ENCODE measurements around the gene NAPEPLD.
"Not testable (repeated sequence)": the region's sequence is repeated elsewhere in the genome, so short reads cannot be mapped to it uniquely, and the experiment has no call there.

GRCh38 chr7:103106703-103107070 is 42.2 kb downstream of the NAPEPLD start:
- TF ChIP-seq CTCF (IDR thresholded peaks at IDR 0.05); POLR2AphosphoS5 (IDR thresholded peaks at IDR 0.05); POLR2A (IDR thresholded peaks at IDR 0.05; ENCODE audit: low read depth); EP300 (IDR thresholded peaks at IDR 0.05): not testable (repeated sequence)

Measured in esophagus muscularis mucosa (tissue), 4 donors.